NCI-H2227 (cell line): Measurements from ENCODE around the gene SLC24A3.
A peak's percentile ranks its signal among the peaks of the same experiment; 100 is the strongest.
"Not testable (repeated sequence)": the region's sequence is repeated elsewhere in the genome, so short reads cannot be mapped to it uniquely, and the experiment has no call there.

Experiments used
- DNase-seq: peaks from one replicate; lab custom pipeline; 2025; ENCODE audit not compliant: unreplicated experiment; lab: John Stamatoyannopoulos, UW

The SLC24A3 gene

DNA sequence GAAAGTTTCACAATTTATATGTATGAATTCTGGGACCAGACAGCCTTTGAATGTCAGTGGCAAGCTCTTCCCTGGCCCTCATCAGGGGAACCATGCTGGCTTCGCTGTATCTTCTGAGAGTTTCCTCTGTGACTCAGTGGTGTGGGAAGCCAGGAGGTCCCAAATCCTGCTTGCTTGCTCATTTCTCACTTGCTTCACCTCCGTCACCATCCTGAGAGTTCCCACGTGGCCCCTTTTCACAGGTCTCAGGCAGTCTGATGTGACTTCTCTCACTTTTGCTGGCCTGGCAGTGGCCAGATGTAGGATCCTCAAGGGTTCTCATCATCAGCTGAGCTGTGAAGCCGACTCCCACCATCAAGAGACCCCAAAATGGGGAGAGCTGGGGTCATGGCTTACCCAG is 517.2 kb downstream of the SLC24A3 start:
- DNase-seq, result no peak

DNA sequence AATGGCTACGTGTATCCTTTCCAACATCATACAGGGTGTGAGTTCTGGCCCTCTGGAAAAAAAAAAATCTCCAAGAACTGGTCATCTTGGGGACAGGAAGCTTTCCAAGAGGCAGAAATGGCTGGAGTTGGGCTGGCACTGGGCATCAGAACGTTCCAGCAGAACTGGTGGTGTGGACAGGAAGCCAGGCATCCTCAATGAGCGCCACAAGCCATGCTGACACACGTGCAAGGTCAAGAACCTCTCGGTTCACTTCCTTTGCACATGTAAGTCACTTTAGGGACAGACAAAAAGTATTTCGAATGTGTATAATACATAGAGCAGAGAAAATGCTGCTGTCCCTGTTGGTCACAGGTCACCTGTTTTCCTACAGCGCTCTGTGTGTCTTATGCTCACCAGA is 518.3 kb downstream of the SLC24A3 start:
- DNase-seq, result no peak

DNA sequence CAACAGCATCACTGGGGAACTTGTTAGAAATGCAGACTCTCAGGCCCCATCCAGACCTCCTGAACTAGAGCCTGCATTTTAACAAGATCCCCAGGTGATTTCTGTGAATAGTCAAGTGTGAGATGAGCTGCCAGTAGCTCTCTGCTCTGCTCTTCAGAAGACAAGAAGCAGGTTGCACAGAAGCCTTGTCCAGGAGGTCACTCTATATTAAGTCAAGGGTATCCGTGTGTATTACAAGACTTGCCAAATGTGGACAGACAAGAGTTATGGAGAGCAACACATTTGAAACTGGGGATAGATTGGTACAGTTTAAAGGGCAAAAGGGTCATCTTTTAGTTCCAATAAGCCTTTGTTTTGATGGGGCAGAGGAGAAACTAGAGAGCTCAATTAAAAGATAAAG is 522.4 kb downstream of the SLC24A3 start:
- DNase-seq, result no peak

DNA sequence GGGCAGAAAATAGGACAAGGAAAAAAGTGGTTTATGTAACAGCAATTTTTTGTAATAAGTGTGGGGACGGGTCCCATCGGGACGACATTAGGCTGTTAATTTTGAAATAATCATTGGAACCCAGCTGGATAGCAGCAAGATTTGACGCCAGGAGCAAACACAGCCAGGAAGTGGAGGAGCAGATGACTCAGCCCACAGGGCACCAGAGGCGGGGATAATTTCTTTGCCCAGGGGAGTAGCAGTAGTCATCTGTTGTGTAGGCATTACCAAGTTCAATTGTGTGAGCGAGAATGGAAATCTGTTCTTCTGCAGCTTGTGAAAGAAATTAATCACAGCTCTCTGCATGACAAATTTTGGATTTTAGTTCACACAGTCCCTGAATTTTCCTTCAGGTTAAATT is 523.0 kb downstream of the SLC24A3 start:
- peak; percentile 31 for DNase-seq

DNA sequence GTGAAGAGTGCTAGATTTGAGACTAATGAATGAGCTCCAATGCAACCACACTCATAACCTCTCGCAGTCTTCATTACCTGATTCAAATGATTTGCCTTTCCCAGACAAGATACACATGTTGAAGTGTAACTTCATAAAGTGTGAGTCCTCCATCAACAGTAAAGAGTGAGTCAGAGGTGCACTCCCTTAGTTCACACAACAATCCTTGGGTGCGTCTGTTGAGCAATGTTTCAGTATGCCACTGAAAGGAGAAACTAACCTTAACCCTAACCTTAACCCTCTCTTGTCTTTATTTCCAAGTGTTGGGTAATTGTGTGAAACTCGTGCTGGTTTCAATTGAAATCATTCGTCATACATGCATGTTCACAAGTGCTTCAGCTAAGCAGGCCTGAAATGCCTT is 524.6 kb downstream of the SLC24A3 start:
- no peak for DNase-seq

DNA sequence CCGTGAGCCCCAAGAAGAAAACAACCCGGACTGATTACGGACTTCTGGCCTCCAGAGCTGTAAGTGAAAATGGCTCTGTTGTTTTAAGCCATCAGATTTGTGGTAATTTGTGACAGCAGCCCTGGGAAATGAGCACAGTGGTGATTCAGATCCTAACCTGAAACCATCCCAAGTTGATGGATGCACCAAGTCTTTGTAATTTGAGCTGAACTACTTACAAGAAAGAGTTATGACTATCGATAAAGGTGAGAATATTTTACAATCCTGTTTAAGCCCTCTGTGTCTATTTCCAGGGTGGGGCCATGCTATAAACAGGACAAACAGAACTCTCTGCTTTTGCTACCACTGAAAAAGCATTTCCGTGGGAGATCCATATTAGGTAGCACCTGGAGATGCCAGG is 526.5 kb downstream of the SLC24A3 start:
- no peak for DNase-seq

DNA sequence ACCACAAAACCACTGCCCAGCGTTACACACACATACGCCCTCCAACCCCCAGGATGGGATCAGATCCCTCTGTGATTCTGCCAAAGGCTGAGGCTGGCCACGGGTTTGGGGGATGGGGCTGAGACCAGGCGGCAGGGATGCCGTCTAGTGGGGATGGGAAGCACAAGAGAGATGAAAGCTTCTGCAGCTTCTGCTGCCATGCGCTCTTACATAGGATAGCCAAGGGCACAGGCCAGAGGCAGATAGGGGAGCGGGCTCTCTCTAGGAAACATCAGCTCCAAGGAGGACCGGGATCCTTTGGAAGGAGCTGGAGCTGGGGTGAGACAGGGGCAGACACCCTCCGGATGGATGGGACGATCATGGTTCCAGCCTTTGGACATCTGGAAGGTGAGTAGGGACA is 526.9 kb downstream of the SLC24A3 start:
- no peak for DNase-seq

DNA sequence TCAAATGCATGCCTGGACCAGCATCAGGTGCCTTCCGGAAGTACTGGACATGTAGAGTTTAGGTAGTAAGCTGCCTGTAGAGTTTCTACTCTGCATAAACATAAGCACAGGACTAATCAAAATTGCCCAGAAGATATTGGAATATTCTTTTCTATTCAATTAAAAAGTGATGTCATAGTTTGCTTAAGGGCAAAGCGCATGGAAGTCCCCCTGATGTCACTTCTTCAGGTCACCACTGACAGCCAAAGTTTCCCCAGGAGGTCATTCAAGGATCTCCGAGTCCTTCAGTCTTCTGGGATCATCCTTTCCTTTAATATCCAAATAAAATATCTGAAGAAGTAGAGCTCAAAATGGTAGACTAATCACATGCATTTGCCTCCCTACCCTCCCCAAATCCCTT is 528.1 kb downstream of the SLC24A3 start:
- DNase-seq, result no peak

DNA sequence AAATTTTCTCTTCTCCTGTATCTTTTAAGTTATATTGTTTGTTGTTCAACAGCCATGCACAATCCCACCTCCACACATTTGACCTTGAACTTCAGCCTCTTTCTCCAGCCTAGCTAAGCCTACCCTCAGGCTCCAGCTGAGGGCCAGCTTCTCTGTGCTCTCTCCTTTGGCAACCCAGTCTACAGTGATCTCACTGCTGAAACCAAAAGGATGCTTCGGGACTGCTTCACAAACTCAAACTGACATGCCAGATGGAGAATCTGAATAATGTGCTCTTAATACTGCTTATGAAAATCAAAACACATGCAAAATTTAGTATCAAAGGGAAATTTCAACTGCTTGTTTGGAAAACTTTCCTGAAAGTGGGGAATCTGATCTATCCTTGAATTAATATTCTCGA is 529.5 kb downstream of the SLC24A3 start:
- no peak for DNase-seq

DNA sequence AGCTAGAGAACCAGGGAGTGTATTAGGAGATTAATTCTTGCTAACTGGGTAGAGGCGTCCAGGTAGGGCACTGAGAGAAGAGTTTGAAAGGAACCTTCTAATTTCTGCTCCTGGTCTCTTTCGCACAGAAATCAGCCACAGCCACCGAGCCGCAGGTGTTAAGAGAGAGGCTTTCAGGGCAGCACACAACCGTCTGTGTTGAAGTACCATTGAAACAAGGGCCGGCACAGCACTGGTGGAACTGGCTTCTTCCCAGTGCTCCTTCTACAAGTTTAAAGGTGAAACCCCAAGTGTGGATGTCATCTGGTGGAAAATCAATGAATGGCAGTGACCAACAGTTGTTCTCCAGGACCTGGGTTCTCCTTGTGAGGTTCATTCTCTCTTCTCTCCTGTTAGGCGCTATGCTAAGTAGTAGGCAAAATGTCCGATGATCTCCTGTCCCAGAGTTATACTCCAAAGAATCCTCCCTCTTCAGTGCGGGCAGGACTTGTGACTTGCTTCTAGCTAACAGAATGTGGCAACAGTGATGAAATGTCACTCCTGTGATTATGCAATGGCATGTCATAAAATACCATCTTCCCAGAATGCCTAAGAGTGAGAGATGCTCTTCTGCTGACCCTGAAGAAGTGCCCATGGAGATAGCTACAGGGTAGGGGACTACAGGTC is 530.7 kb downstream of the SLC24A3 start:
- no peak for DNase-seq

DNA sequence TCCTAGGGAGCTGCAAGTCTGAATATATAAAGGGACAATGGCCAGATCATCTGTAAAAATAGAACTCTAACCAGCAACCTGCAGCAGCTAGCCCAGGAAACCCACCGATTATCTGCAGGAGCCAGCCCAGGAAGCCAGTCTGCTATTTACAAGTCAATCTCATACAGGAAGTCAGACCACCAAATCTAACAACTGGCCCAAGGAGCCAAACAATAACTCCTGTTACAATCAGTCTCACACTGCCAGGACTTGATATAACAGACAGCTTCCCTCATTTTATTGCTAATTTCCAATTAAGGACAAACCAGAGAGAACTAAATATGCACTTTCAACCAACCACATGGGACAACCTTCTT is 531.2 kb downstream of the SLC24A3 start:
- DNase-seq, result no peak

DNA sequence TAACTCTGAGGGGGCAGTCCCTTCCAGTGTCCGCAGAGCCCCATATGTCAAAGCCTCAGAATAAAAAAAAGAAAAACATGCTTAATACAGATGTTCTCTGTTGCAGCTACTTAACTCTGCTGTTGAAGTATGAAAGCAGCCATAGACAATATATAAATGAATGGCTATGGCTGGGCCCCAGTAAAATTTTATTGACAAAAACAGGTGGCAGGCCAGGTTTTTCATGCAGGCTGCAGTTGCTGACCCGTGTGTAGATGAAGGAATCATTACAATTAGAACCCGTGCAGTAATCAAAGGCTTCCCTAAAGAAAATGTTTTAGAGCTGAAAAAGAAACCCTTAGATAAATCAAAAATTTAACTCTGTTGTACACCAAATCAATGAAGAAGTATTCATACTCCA is 532.7 kb downstream of the SLC24A3 start:
- DNase-seq, result no peak

DNA sequence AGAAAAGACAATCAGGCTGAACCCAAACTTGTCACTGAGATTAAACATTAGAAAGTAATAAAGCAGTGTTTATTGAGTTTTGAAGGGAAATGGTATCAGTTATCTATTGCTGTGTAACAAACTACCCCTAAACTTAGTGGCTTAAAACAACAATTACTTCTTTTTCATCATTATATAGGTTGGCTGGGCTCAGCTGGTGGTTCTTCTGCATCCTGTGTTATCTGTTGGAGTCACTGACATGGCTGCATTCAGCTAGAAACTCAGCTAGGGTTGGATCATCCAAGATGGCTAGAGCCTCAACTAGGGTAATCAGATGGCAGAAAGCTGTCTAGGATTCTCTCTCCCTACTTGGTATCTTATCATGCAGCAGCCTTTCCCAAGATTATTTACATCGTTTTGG is 533.1 kb downstream of the SLC24A3 start:
- no peak for DNase-seq

DNA sequence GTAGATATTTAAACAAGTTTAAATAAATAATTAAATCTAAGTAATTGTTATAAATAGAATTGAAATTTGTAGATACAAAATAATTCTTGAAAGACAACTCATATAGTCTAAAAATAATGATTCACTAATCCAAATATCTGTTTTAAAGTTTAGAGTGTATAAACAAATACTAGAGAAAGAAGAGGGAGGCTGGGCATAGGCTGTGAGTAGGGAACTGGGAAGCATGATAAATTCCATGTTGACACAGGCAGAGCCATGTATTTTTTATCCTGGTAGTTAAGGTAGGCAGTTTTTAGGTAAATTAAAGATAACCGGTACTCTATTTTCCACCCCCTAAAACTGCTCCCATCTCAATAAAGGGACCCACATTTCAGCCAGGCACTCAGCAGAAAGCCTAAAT is 534.0 kb downstream of the SLC24A3 start:
- DNase-seq, result no peak

DNA sequence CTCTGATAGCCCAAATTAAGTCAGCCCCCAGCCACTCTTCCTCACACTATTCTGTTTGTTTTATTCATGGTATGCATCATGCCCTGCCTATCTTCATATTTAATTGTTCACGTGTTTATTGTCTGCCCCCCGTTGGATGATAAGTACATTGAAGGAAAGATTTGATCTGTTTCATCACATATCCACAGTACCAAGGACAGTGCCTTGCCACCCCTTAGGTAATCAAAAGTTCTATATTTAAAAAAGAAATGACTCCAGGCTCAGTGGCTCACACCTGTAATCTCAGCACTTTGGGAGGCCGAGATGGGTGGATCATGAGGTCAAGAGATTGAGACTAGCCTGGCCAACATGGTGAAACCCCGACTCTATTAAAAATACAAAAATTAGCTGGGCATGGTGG is 535.5 kb downstream of the SLC24A3 start:
- DNase-seq, result no peak

DNA sequence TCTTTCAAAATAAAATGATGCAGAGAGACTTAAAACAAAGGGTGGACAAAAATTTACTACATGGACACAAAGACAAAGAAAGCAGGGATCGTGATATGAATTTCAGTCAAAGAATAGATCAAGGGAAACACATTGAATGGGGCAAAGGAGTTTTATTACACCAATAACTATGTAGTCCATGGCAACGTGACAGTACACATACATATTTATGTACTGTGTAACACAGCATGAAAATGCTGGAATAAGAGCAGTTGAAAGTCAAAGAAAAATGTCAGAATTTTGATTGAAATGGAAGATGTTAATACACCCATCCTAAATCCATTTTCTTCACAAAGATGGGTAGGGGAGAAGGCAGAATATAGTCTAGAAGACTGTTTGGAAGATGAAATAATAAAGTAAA is 536.2 kb downstream of the SLC24A3 start:
- no peak for DNase-seq

DNA sequence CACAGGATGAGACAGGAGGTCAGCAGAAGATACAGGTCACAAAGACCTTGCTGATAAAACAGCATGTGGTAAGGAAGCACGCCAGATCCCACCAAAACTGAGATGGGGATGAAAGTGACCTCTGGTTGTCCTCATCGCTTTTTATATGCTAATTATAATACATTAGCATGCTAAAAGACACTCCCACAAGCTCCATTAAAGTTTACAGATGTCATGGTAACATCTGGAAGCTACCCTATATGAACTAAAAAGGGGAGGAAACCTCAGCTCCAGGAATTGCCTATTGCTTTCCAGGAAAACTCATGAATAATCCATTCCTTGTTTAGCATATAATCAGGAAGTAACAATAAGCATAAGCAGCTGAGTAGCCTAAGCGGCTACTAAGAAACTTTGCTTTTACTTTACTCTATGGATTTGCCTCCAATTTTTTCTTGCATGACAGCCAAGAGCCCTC is 537.2 kb downstream of the SLC24A3 start:
- no peak for DNase-seq

DNA sequence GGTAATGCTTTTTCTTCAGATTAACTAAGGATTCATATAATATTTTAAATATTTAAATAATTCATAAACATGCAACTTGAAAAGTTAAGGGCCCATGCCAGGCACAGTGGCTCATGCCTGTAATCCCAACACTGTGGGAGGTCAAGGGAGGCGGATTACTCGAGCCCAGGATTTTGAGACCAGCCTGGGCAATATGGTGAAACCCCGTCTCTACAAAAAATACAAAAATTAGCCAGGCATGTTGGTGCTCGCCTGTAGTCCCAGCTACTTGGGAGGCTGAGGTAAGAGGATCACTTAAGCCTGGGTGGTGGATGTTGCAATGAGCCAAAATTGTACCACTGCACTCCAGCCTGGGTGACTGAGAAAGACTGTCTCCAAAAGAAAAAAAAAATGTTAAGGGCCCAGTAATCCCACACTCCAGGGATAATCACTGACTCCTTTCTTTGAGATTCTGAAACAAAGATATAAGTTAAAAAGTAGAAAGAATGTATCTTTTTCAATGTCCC is 537.7 kb downstream of the SLC24A3 start:
- DNase-seq, result no peak

DNA sequence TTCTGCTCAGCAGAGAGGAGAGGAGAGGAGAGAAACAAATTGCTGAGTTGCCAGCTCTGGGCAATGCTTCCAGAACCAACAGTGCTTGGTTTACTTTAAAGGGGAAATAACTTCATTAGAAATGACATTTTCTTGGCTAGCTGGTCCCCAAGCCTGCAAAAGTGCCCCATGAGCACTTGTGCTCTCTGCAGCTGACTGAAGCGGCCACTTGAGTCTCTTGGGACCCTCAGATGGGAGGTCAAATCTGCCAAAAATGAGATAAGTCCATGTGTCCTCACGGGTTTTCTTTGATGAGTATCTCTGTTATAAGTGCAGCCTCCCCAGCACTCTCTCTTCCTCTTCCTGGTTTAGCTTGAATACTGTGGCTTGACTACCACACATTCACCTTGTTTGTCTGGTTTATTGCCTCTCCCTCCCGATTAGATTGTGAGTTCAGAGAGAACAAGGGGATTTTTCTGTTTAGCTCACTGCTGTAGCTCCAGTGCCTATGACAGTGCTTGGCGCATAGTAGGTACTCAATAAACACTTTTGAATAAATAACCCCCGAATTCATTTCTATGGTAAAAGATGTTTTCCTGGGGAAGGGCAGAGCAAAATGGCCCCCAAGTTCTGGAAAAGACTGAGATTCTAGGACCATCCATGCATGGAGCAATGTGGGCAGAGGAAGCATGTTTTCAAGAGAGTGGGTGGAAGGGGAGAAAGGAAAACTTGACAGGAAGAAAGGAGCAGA is 538.6 kb downstream of the SLC24A3 start:
- DNase-seq, result no peak

DNA sequence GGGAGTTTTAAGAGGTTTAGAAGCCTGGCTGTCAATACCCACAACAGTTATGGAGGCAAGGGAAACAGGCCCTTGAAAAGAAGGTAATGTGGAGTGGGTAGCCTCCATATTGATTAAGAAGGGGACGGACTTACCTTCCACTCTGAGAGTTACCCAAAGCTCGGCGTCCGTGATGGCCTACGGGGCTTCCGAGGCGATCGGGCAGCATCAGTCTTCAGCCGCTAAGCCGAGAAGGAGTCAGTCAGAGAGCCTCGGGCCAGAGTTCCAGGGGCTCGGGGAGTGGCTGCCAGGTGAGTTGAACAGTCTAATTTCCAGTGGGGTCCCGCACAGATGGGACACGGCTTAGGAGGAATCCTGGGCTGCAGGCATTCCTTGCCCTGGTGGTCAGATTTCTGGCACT is 541.8 kb downstream of the SLC24A3 start:
- not testable (repeated sequence) for DNase-seq

DNA sequence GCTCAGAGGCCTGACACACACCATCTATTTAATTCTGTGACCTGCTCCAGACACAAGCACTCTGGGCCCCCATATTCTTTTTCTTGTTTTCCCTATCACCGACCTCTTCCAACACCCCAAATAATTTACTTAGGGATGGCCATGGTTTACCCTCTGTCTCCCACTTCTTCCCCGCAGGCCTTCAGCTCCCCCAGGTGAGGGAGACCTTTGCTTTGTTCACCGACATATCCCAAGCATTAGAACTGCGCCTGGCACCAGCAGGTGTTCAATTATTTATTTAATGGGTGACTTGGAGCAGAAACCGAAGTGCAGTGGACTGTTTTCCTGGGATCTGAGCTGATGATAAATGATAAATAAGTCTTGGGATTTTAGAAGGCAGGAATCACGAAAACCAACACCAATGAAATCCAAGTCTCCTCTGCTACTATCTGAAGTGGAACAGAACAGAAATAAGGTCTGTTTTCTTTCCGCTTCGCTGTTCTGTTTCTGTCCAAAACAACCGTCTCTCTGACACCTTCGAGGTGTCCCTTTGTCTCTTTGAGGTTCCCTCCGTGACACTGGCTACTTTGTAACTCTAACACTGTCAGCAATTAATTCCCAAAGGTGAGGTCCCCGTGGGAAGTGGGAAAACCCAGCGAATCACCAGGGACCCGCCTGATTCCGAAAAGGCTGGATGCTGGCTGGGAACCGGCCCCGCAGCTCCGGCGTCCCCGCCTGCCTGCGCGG is 544.5 kb downstream of the SLC24A3 start:
- no peak for DNase-seq

DNA sequence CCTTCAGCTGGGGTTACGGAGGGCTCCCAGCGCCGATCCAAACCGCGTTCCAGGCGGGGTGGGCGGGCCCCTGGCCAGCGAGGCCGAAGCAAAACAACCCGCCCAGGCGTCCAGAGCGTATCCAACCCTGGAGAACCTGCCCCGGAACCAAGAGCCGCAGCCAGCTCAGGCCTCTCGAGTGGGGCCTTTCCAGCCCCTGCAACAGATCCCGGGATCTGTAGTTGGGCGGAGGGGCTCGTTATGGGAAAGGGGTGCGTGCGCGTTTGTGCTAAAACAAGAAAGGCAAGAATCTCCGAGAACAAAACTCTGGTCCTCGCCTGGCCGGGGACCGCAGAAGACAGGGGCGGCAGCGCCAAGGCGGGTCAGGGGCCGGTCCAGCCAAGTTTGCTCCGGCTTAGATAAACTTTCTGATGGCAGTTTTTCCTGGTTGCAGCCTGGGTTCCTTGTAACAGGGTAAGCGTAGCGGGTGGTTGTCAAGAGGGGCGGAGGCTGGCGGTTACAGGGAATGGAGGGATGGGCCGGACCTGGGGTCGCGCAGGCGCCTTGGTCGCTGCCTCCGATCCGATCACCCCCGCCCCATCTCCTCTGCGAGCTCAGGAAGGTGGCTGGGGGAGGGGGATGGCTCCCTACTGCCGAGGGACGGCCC is 545.2 kb downstream of the SLC24A3 start:
- peak; percentile 93 for DNase-seq
